Superior temporal gyrus (tissue), 1 donor: ENCODE measurements around the gene PICK1.

ENCODE experiments used
- DNase-seq: peaks from one replicate; pipeline ENCODE4 v3.0.0-alpha.2; 2016; ENCODE audit errors: extremely low spot score

The PICK1 gene

GRCh38 chr22:38087855-38088254 lies 30.7 kb downstream of the PICK1 start:
- no peak for DNase-seq

GRCh38 chr22:38088629-38089473 lies 31.6 kb downstream of the PICK1 start:
- no peak for DNase-seq

- DNase-seq = no peak
Observed at GRCh38 chr22:38089474-38089851, 32.3 kb downstream of the PICK1 start.

- no peak for DNase-seq
Observed at GRCh38 chr22:38097058-38097457, 39.9 kb downstream of the PICK1 start.

GRCh38 chr22:38097557-38098409 lies 40.6 kb downstream of the PICK1 start:
- no peak for DNase-seq

- no peak for DNase-seq
Observed at GRCh38 chr22:38098410-38099249, 41.4 kb downstream of the PICK1 start.

GRCh38 chr22:38103641-38104040 lies 46.4 kb downstream of the PICK1 start:
- no peak for DNase-seq

GRCh38 chr22:38104084-38104483 lies 46.9 kb downstream of the PICK1 start:
- no peak for DNase-seq

- DNase-seq = no peak
Observed at GRCh38 chr22:38106814-38107578, 49.8 kb downstream of the PICK1 start.

- no peak for DNase-seq
Observed at GRCh38 chr22:38107692-38108515, 50.7 kb downstream of the PICK1 start.

- no peak for DNase-seq
Observed at GRCh38 chr22:38108561-38109319, 51.5 kb downstream of the PICK1 start.

GRCh38 chr22:38109371-38110001 lies 52.3 kb downstream of the PICK1 start:
- DNase-seq = no peak

GRCh38 chr22:38110008-38110862 lies 53.0 kb downstream of the PICK1 start, which contains the start of gene BAIAP2L2:
Gene BAIAP2L2, minus strand, starts transcription at chr22:38110684. Its CDS starts 159 bp downstream, at chr22:38110525.
- no peak for DNase-seq

- no peak for DNase-seq
Observed at GRCh38 chr22:38110863-38111852, 54.0 kb downstream of the PICK1 start.

- DNase-seq = no peak
Observed at GRCh38 chr22:38111925-38112355, 54.7 kb downstream of the PICK1 start.

GRCh38 chr22:38112381-38112780 lies 55.2 kb downstream of the PICK1 start:
- no peak for DNase-seq
